ENCODE data around the gene HDAC10. TPM values are rescaled to one million over a fixed set of nuclear protein-coding genes. Genes with fewer than 3 reads are reported as not detected.

The HDAC10 gene
- total and polyA plus RNA-seq, 10 donors, result 25.0 to 108 (median 69.9) TPM

DNA sequence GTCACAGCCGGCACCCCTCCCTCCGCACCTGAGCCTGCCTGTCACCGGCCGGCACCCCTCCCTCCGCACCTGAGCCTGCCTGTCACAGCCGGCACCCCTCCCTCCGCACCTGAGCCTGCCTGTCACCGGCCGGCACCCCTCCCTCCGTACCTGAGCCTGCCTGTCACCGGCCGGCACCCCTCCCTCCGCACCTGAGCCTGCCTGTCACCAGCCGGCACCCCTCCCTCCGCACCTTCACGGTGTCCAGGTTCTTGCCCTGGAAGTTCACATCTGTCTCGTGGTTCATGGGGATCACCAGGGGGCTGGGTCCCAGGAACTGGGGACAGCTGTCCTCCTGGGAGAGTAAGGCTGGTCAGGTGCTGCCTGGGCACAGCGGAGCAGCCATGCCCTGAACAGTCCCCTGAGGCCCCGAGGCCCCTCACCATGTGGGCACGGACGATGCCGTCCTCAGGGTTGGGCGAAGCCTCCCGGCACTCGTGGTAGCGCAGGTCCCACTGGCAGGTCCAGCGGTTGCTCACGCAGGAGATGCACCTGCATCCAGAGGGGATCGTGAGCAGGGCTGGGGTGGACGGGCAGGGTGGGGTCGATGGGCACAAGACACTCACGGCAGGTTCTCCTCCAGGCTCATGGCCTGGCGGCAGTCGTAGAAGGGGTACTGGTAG, 34.6 kb upstream of the HDAC10 start:
- H3K27ac ChIP-seq, result peak overlapping the region in 2 of 8 donors; percentile 30 to 40
- H3K27me3 ChIP-seq (replicated peaks in 1 of 7), result peaks cover 0 to 31% (median 0%) of the 10 kb centered on the region in 7 donors
- H3K9me3 ChIP-seq, result no peaks in the 10 kb centered on the region
- 91 to 96% (median 95%) methylated on average over 21 to 34 of the region's 34 CpGs for WGBS, 5 donors
- H3K36me3 ChIP-seq, result peaks cover 0 to 97% (median 75%) of the 10 kb centered on the region in 6 donors
- intact Hi-C loops (cut with DNase I; ENCODE audit: low total_unique reads), result no loop called here
- no peak overlapping the region for H3K4me3 ChIP-seq
- H3K4me1 ChIP-seq, result peaks cover 8 to 72% (median 36%) of the 10 kb centered on the region in 6 donors
- no peak for DNase-seq
- TF ChIP-seq, protein P1, sequence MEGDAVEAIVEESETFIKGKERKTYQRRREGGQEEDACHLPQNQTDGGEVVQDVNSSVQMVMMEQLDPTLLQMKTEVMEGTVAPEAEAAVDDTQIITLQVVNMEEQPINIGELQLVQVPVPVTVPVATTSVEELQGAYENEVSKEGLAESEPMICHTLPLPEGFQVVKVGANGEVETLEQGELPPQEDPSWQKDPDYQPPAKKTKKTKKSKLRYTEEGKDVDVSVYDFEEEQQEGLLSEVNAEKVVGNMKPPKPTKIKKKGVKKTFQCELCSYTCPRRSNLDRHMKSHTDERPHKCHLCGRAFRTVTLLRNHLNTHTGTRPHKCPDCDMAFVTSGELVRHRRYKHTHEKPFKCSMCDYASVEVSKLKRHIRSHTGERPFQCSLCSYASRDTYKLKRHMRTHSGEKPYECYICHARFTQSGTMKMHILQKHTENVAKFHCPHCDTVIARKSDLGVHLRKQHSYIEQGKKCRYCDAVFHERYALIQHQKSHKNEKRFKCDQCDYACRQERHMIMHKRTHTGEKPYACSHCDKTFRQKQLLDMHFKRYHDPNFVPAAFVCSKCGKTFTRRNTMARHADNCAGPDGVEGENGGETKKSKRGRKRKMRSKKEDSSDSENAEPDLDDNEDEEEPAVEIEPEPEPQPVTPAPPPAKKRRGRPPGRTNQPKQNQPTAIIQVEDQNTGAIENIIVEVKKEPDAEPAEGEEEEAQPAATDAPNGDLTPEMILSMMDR (IDR thresholded peaks at IDR 0.05 in 8 of 11, conservative IDR thresholded peaks at IDR 0.05 in 3 of 11), result no peak
- TF ChIP-seq POLR2AphosphoS5 (IDR thresholded peaks at IDR 0.05) (peak; percentile 7 to 62 (median 38)), POLR2A (IDR thresholded peaks at IDR 0.05) (no peak)

- Histone ChIP-seq H3K27me3 (replicated peaks in 1 of 7) (peaks cover 0 to 20% (median 0%) of the 10 kb centered on the region in 7 donors), H3K27ac (peak overlapping the region in 1 of 8 donors; percentile 17), H3K36me3 (peaks cover 0 to 97% (median 79%) of the 10 kb centered on the region in 6 donors), H3K9me3 (no peaks in the 10 kb centered on the region), H3K4me1 (peaks cover 0 to 60% (median 25%) of the 10 kb centered on the region in 6 donors), H3K4me3 (no peak overlapping the region)
- DNase-seq, result no peak
- intact Hi-C loops (cut with DNase I; ENCODE audit: low total_unique reads), result no loop called here
- no peak for TF ChIP-seq POLR2A (IDR thresholded peaks at IDR 0.05)
- peak in 1 of 3 donors; percentile 47 for TF ChIP-seq POLR2AphosphoS5 (IDR thresholded peaks at IDR 0.05)
- WGBS, 5 donors, result 86 to 90% (median 89%) methylated on average over 9 to 13 of the region's 13 CpGs
These were observed 33.4 kb upstream of the HDAC10 start for GRCh38 chr22:50284479-50284878.

GRCh38 chr22:50283821-50284220, 32.8 kb upstream of the HDAC10 start:
- 86 to 95% (median 90%) methylated on average over 15 to 30 of the region's 30 CpGs for WGBS, 5 donors
- Histone ChIP-seq H3K36me3 (peaks cover 0 to 97% (median 79%) of the 10 kb centered on the region in 6 donors), H3K27me3 (replicated peaks in 1 of 7) (peaks cover 0 to 13% (median 0%) of the 10 kb centered on the region in 7 donors), H3K4me1 (peaks cover 0 to 54% (median 20%) of the 10 kb centered on the region in 6 donors), H3K27ac (peak overlapping the region in 1 of 8 donors; percentile 62), H3K4me3 (no peak overlapping the region), H3K9me3 (no peaks in the 10 kb centered on the region)
- TF ChIP-seq POLR2AphosphoS5 (IDR thresholded peaks at IDR 0.05) (no peak), POLR2A (IDR thresholded peaks at IDR 0.05) (no peak)
- TF ChIP-seq, protein P1 (IDR thresholded peaks at IDR 0.05 in 8 of 11, conservative IDR thresholded peaks at IDR 0.05 in 3 of 11), result no peak
- DNase-seq, result no peak
- intact Hi-C loops (cut with DNase I; ENCODE audit: low total_unique reads), result no loop called here

DNA sequence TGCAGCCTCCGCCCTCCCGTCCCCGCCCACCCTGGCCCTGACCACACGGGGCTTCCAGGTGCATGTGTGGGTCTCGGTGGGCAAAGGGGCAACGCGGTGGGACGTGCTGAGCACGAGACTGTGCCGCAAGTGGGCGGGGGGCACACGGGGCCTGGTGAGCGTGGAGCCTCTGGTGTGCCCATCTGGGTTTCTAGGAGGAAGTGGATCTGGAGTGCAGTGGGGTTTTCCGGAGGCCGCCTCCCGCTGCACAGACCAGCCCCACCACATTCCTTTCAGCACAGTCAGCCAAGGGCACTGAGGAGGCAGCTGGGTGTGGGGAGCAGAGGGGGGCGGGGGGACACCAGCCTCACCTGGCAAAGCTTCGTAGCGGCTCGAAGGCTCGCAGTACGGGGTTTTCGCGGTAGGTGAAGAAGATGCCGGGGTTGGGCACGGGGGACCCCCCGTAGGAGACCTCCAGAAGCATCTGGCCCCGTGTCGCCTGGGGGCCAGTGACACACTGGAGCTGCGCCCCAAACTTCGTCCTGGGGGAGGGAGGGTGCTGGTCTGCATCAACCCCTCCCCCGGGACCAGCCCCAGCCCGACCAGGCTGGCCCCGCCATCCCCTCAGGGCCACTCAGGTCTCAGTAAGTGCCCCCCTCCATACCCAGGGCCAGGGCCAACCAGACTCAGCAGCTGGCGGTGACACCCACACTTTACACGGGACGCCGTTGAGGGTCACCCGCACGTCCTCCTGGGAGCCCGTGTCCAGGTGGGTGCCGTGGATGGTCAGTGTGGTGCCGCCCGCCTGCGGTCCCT, 31.5 kb upstream of the HDAC10 start:
- DNase-seq, result no peak
- peak in 2 of 3 donors; percentile 26 to 54 for TF ChIP-seq POLR2AphosphoS5 (IDR thresholded peaks at IDR 0.05)
- TF ChIP-seq POLR2A (IDR thresholded peaks at IDR 0.05), result no peak
- Histone ChIP-seq H3K4me3 (no peak overlapping the region), H3K9me3 (no peaks in the 10 kb centered on the region), H3K36me3 (peaks cover 0 to 97% (median 80%) of the 10 kb centered on the region in 6 donors), H3K27ac (peak overlapping the region in 5 of 8 donors; percentile 47 to 64 (median 61)), H3K4me1 (peaks cover 0 to 42% (median 17%) of the 10 kb centered on the region in 6 donors), H3K27me3 (replicated peaks in 1 of 7) (peaks cover 0 to 3% (median 0%) of the 10 kb centered on the region in 7 donors)
- intact Hi-C loops (cut with DNase I; ENCODE audit: low total_unique reads), result no loop called here
- WGBS, 5 donors, result 72 to 88% (median 82%) methylated on average over 31 to 45 of the region's 45 CpGs
